Measurements from ENCODE around the gene OGDH.

- no peak for TF ChIP-seq CTCF (IDR thresholded peaks at IDR 0.05; ENCODE audit: insufficient read depth, low read depth, low read length)
- no peak for TF ChIP-seq EZH2 (IDR thresholded peaks at IDR 0.05; ENCODE audit: insufficient read depth, low read length)
Measured at GRCh38 chr7:44566680-44567079, 39.7 kb upstream of the OGDH start.
